HG02943 (cell line): ENCODE results near the gene SEC14L5.

Experiments
- ATAC-seq: cut with Tn5 transposase; IDR thresholded peaks from one replicate; pipeline ENCODE4 v1.9.1; 2021; ENCODE audit warnings: mild to moderate bottlenecking, low read depth, moderate library complexity; ENCODE audit not compliant: unreplicated experiment

SEC14L5 gene

DNA sequence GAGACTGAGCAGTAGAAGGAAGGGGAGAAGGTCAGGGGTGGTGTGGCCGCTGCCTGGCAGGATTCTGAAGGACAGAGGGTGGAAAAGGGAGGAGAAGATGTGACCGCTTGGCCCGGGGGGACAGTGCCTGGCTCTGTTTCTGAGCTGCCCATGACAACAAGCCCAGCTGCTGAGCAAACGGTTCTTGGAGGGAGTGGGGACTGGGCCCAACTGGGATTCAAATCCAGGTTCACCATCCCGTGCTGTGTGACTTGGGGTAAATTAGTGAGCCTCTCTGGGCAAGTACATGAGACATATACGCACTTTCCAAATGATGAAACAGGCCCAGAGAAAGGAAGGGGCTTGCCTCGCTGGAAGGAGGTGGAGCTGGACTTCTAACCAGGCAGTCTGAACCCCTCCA, 23.3 kb downstream of the SEC14L5 start:
- ATAC-seq, result no peak

DNA sequence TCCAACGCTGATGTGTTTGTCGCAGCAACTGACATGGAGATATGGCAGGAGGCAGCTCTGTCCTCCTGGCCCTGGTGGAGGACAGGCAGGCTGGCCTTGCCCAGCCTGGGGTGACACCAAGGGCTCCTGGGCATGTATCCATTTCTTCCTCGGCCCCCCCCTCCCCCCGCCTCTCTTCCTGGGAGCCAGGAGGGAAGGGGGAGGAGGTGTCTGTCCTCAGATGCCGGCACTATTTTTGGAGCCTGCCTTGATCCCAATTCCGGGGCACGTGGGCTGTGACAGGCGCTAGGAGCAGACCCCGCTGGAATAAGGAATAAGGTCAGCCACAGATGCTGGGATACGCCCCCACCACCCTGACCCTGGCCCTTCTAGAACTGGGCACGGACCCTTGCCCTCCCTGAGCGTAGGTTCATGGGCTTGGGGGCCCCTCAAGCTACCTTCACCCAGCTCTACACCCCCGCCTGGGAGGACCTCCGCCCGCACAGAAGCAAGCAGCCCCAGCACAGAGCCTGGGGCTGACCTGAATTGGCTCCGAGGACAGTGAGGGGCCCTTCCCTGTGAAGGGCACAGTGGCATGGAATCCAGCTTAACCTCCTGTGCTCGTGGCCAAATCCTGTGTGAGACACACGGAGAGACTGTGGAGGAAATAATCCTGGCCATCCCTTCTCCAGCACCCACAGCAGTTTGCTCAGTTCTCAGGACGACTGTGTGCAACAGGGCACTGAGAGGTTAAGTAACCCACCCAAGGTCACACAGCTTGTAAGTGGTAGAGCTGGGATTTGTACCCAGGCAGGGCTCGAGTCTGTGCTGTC, 24.1 kb downstream of the SEC14L5 start:
- no peak for ATAC-seq

DNA sequence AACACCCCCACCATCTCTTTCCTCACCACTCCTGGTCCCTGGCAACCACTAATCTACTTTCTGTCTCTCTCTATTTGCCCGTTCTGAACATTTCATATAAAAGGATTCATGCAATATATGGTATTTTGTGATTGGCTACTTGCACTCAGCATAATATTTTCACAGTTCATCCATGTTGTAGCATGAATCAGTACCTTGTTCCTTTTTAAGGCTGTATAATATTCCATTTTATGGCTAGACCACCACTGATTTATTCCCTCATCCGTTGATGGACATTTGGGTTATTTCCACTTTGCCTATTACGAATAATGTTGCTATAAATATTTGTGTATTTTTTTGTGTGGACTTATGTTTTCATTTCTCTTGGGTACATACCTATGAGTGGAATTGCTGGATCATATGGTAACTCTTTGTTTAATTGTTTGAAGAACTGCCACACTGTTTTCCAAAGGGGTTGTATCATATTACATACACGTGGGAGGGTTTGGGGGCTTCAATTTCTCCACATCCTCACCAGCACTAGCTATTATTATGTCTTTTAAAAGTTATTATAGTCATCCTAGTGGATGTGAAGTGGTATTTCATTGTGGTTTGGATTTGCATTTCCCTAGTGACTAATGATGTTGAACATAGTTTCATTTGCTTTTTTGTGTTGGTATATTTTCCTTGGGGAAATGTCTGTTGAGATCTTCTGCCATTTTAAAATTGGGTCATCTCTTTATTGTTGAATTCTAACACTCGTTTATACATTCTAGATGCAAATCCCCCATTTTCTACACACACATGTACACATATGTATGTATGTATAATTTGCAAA, 26.3 kb downstream of the SEC14L5 start:
- no peak for ATAC-seq

DNA sequence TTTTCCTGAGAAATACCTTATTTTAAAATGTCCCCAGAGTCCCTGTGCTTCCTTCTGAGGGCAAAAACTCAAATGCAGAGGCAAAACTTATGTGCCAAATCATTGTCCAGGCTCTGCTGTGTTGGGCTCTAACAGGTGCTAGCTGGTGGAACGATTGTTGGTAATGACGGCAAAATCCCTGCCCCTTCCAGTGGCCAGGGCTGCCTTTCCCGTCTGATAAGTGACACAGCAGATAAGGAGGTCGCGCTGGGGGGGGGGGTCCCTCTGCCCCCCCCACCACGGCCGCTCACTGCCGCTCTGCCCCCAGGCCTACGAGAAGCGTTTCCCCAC, 29.1 kb downstream of the SEC14L5 start:
- no peak for ATAC-seq

DNA sequence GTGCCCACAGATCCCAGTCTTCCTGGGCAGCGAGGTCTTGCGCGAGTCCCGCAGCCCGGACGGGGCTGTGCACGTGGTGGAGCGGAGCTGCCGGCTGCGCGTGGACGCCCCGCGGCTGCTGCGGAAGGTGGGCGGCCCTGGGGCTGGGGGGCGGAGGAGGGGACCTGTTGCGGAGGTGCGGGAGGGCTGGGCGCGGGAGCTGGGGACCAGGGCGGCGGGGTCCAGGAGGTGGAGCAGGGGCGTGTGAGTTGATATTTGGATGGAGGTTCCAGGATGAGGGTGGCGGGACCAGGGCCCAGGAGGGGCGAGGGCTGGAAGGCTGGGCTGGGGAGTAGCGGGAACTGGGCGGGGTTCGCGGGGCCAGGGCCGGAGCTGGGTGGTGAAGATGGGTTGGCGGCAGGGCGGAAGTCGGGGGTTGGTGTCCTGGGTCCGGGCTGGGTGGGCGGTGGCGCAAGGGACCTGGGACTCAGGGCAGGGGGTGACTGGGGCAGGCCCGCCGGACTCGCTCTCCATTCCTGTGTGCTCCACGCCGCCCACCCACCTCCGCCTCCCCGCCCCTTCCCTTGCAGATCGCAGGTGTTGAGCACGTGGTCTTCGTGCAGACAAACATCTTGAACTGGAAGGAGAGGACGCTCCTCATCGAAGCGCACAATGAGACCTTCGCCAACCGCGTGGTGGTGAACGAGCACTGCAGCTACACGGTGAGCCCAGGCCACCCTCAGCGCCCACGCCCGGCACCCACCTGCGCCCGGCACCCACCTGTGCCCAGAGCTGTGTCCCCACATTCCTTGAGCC, 29.6 kb downstream of the SEC14L5 start:
- no peak for ATAC-seq

DNA sequence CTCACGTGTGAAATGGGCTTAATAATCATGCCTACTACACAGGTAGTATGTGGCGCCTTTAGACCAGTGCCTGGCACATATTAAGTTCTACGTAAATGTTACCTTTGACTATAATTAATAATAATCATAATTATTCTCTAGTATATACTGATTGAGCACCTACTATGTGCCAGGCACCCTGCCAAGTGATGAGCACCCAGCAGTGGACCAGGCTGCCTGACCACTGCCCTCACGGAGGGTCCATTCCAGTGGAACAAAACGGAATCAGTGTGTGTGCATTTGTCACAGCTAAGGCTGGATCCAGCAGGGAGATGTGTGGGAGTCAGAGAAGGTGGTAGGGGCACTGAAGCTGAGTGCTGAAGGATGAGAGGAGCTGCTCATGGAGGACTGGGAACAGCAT, 30.5 kb downstream of the SEC14L5 start:
- ATAC-seq, result no peak

DNA sequence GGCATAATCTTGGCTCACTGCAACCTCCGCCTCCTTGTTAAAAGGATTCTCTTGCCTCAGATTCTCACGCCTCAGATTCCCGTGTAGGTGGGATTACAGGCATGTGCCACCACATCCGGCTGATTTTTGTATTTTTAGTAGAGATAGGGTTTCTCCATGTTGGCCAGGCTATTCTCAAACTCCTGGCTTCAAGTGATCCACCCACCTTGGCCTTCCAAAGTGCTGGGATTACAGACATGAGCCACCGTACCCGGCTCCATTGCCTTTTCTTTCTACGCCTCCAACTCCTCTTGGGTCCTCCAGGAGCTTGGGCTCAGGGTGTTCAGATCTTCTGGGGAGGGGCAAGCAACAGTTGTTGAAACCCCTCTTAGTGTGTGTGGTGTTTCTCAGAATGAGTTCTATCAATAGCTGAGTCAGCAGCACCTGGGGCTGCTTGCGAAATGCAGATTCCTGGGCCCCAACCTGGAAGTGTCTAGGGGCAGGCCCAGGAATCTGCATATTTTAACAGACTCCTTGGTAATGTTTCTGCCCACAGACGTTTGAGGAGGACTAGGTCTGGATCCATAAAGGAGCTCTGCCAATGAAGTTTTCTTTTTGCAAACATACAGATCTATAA, 31.4 kb downstream of the SEC14L5 start:
- no peak for ATAC-seq

DNA sequence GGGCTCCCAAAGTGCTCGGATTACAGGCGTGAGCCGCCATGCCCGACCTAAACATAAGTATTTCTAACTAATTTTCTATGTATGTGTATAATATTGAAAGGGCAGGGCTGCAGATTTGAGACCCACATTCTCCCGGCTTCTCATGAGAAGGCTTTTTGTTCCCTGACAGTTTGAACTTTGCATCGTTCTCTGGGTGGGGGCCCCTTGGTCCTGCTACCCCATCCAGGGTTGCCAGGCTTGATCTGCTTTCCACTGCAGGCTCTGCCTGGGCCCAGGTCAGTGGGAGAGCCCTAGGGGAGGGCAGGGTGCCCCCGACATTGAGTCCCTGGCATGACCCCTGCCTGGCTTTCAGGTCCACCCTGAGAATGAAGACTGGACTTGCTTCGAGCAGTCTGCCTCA, 32.3 kb downstream of the SEC14L5 start:
- ATAC-seq, result no peak

DNA sequence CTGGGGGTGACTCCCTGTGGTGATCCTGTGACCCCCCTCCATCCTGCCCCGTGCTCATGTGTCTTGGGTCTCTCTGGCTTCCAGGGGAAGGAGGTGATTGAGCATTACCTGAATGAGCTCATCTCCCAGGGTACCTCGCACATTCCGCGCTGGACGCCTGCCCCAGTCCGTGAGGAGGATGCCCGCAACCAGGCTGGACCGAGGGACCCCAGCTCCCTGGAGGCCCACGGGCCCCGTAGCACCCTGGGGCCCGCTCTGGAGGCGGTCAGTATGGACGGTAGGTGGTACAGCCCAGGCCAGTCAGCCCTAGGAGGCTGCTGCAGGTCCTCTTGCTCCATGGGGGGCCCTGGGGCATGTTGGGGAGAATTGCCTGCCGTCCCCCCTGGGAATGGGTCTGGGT, 33.6 kb downstream of the SEC14L5 start:
- no peak for ATAC-seq

DNA sequence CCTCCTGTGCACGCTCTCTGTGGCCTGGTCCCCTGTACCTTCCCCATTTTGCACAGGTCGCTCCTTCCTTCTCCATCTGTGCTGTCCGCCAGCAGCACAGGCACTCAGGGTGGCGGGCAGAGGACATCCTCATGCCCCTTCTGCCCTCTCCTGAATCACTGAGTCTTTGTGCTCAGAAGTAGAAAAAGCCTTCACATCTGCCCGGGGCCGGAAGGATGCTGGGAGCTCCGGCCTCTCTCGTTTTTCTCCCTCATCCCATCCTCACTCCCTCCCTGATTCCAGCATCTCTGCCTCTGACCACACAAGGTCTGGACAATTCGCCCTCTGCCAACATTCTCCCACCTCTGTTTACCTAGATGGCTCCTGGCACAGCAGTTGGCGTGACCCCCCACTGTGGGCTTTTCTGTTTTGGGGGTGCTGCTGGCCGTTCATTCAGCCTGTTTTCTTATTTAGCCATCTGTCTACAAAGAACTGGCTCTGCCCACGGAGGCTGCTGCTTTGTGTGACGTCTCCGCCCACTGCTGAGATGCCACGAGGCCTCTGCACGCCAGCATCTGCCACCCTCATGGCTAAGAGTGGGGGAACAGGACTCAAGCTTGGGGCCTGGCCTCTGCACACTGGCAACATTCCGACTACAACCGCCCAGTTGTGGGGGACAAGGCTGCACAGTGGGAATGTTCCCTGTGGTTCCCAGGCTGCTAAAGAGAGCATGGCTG, 36.7 kb downstream of the SEC14L5 start:
- ATAC-seq, result no peak

DNA sequence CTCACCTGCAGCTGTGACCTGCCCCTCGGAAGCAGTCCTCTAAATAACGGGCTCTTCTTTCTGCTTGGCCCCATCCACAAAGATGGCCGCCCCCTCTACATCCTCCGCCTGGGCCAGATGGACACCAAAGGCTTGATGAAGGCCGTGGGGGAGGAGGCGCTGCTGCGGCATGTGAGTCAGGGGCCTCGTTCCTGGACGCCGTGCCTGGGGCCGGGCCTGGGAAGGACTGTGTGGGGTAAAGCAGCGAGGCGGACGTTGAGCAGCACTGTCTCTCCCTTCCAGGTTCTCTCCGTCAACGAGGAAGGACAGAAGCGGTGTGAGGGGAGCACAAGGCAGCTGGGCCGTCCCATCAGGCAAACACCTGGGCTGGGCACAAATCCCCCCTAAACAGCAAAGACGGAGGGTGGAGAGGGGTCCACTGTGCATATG, 42.5 kb downstream of the SEC14L5 start:
- no peak for ATAC-seq

DNA sequence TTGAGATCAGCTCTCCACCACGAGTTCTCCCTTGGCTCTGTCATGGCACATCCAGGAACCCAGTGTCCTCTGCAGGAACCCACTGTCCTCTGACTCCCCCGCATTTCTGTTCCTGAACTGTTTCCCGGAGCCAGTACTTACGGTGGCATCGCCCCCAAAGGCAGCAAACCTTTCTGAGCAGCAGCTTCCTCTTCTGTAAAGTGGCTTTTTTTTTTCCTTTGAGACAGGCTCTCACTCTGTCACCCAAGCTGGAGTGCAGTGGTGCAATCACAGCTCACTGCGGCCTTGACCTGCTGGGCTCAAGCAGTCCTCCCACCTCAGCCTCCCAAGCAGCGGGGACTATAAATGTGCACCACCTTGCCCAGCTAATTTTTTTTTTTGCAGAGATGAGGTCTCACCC, 43.4 kb downstream of the SEC14L5 start:
- ATAC-seq, result no peak

DNA sequence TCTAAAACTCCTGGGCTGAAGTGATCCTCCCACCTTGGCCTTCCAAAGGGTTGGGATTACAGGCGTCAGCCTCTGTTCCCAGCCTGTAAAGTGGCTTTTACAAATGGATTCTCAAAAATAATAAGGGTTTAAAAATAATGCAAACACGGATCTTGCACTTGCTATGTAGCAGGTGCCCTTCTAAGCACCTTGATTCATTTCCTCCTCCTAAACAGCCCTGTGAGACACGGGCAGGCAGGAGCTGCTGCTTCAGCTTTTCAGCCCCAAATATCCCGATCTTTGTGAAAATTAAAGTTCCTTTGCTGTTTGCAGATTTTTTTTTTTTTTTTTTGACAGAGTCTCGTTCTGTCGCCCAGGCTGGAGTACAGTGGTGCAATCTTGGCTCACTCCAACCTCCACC, 43.9 kb downstream of the SEC14L5 start:
- no peak for ATAC-seq

DNA sequence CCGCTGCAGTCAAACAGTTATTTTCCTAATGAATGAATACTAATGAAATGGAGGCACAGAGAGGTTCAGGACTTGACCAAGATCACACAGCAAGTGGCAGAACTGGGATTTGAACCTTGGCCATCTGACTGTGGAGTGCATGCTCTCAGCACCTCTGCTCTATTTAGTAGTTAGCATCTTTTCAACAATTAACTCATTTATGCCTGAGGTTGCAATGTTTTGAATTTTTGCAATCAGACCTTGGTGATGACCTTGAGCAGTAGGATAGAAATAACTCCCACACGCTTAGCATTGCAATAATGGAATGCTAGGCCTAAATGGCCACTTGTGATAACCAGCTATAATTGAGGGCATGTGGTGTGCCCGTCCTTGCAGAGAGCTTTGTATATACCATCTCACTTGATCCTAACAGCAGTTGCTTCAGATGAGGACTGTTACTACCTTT, 44.6 kb downstream of the SEC14L5 start:
- no peak for ATAC-seq

DNA sequence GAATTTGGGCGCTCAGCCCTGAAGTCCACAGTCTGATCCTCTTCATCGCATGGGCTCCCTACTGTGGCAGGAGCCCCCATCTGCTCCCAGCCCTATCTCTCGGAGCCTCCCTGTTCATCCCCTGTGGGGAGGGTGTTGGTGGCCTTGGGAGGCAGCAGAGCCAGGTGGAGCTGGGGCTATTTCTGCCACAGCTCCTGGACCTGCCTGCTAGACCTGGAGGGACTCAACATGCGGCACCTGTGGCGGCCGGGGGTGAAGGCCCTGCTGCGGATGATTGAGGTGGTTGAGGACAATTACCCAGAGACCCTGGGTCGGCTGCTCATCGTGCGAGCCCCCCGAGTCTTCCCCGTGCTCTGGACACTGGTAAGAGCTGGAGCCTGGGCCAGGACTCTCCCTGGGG, 45.1 kb downstream of the SEC14L5 start:
- ATAC-seq, result no peak

DNA sequence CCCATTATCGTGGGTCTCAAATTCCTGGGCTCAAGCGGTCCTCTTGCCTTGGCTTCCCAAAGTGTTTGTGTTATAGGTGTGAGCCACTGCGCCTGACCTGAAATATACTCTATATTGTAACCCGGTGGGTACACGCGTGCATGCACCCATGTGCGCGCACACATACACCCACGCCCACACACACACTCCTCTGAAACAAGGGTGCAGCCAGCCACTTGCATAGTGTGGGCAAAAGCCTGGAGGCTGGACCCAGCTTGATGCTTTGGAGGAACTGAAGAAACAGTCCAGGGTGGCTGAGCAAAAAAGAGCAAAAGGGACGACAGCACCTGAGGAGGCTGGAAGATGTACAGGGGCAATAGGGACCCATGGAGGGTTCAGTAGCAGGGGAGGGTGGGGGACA, 45.7 kb downstream of the SEC14L5 start:
- ATAC-seq, result no peak

DNA sequence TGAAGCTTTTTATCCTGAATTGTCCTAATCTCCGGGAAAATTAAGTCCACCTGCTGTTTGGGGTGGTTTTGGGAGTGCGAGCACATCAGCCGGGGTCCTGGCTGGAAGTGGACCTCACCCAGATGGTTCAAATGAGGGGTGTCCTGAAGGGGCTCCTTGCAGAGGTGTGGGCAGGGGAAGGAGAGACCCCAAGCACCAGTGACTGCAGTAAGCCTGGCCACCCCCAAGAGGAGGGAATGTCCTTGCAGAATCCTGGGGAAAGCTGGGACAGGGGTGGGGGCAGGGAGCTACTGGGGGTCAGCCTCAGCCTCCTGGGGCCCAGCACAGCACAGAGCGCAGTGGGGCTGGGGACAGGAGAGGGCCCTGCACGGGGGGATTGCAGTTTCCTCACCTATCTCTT, 46.2 kb downstream of the SEC14L5 start:
- no peak for ATAC-seq

DNA sequence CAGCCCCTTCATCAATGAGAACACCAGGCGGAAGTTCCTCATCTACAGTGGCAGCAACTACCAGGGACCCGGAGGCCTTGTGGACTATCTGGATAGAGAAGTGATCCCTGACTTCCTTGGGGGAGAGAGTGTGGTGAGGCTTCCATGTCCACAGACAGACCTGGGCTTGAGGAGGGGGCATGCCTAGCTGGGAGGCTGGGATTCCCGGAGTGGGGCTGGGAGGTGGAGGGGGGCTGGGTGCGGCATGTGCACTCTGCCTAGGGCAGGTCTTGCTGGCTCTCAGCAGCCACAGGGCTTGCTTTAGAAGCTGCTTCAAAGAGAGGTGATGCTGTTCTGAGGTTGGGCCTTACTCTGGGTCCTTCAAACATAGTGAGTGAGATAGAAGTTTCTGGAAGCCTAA, 47.8 kb downstream of the SEC14L5 start:
- no peak for ATAC-seq

DNA sequence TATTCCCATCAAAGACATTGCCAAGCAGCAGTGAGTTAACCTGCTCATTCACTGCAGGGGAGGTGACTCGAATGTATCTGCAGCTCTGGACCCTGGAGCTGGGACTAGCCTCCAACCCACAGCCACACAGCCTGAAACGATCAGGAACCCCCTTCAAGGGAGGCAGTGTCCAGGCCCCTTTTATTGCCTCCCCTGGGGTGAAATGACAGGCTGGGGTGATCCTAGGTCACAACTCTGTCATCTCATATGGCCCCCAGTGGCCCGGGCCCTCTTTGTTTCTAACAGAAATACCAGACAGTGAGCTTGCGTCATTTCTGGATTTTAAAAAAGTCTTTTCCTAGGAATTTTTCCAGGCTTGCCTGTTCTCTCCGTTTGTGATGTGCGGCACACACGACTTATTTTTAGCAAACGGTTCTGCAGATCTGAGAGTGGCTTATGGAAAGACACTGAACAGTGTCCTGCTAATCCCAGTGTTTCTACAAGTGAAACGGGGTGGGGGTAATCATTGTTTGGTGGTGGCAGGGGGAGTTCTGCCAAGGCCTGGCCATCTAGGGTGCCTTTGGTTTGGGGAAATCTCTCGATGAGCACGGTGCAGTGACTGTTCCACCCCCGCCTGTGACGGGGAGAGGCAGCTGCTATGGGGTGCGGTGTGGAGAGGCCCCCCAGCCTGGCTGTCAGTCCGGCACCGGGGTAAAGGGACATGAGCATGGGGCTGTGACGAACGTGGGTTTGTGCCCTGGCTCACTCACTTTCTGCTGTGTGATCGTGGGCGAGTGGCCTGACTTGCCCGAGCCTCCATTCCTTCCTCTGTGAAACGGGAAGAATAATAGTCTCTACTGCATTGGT, 48.4 kb downstream of the SEC14L5 start:
- no peak for ATAC-seq
